Measurements from ENCODE around the gene DIDO1. TPM values are rescaled to one million over a fixed set of nuclear protein-coding genes. Genes with fewer than 3 reads are reported as not detected.

DIDO1 gene
- total and polyA plus RNA-seq, 9 of the 15 experiments (the other 6 are each of a cell fraction or from before 2014, with no cell fraction given): 4.4 to 46.8 (median 31.2) TPM

- TF ChIP-seq USF2 (CRISPR knock-in tag; IDR thresholded peaks at IDR 0.05) (no peak), MTA1 (IDR thresholded peaks at IDR 0.05; ENCODE audit: borderline replicate concordance) (no peak), GATA2 (CRISPR knock-in tag; IDR thresholded peaks at IDR 0.05) (no peak), FOXK1 (CRISPR knock-in tag; IDR thresholded peaks at IDR 0.05; ENCODE audit: borderline replicate concordance) (no peak), TEAD1 (CRISPR knock-in tag; IDR thresholded peaks at IDR 0.05) (peak in 1 of 2 experiments; percentile 67; a peak in 1 of 4 replicates), CC2D1A (IDR thresholded peaks at IDR 0.05) (no peak), ZNF24 (IDR thresholded peaks at IDR 0.05) (no peak), ZFX (CRISPR knock-in tag; IDR thresholded peaks at IDR 0.05) (peak; percentile 83), ZNF75A (CRISPR knock-in tag; IDR thresholded peaks at IDR 0.05) (no peak), HDGF (IDR thresholded peaks at IDR 0.05) (no peak), KHSRP (IDR thresholded peaks at IDR 0.05) (no peak), ID3 (CRISPR knock-in tag; IDR thresholded peaks at IDR 0.05) (no peak), ID3 (tag; IDR thresholded peaks at IDR 0.05) (peak; percentile 36; the same call in 1 of the 2 replicates), CBX5 (IDR thresholded peaks at IDR 0.05; ENCODE audit: borderline replicate concordance, low read depth) (no peak), KLF1 (tag; IDR thresholded peaks at IDR 0.05) (0 out of 2 replicates have a peak, but pooled peaks have one; percentile 66), PML (IDR thresholded peaks at IDR 0.05; ENCODE audit: low read length) (peak; percentile 75), POLR2G (IDR thresholded peaks at IDR 0.05; ENCODE audit: low read depth, low read length) (peak; percentile 99), ZNF197 (CRISPR knock-in tag; IDR thresholded peaks at IDR 0.05; ENCODE audit: low read depth) (no peak; the same call in 1 of the 2 replicates), ARID4B (CRISPR knock-in tag; IDR thresholded peaks at IDR 0.05) (peak; percentile 86), SPI1 (IDR thresholded peaks at IDR 0.05; ENCODE audit: borderline replicate concordance, low read depth, low read length) (no peak), STAT5A (IDR thresholded peaks at IDR 0.05; ENCODE audit: borderline replicate concordance, low read length) (no peak), SUPT5H (IDR thresholded peaks at IDR 0.05) (peak; percentile 91), ZNF12 (CRISPR knock-in tag; IDR thresholded peaks at IDR 0.05) (no peak; the same call in 1 of the 2 replicates), HNRNPL (IDR thresholded peaks at IDR 0.05; ENCODE audit: low read depth, low read length) (no peak), PHF8 (IDR thresholded peaks at IDR 0.05; ENCODE audit: borderline replicate concordance, low read length) (peak; percentile 88)
These were observed 11.2 kb upstream of the DIDO1 start (continued) for GRCh38 chr20:62937268-62938104.

Measured in K562 (cell line).